Keratinocyte (primary cell): ENCODE results near the gene BRSK2.

Experiments
- CTCF ChIP-seq, 3 experiments: IDR thresholded peaks in 1 of 3; conservative IDR thresholded peaks in 1 of 3; optimal IDR thresholded peaks in 1 of 3; 2 replicates in 2 of 3; 3 replicates in 1 of 3; pipeline versions ENCODE3 to v1.5.1; 2011; ENCODE audit warnings: low read length in 3 of 3, mild to moderate bottlenecking in 3 of 3, moderate library complexity in 2 of 3, control low read depth in 1 of 3, inconsistent platforms in 1 of 3; ENCODE audit not compliant: insufficient read depth in 2 of 3; ENCODE audit errors: extremely low read depth in 1 of 3
- EZH2 ChIP-seq: IDR thresholded peaks from one replicate; pipeline ENCODE4 v1.6.1; 2012; ENCODE audit warnings: inconsistent platforms, mild to moderate bottlenecking, low read length, moderate library complexity

- TF ChIP-seq CTCF (optimal IDR thresholded peaks at IDR 0.05 in 1 of 3, IDR thresholded peaks at IDR 0.05 in 1 of 3, conservative IDR thresholded peaks at IDR 0.05 in 1 of 3; ENCODE audit: extremely low read depth in 1 of 3, insufficient read depth in 2 of 3, low read length in 3 of 3), result no peak
- TF ChIP-seq EZH2, result no peak
Observed at GRCh38 chr11:1490651-1491050, 100.9 kb downstream of the BRSK2 start.
